ENCODE measurements around the gene FAM229A.

GRCh38 chr1:32380057-32380456 lies 17.8 kb upstream of the FAM229A start:
- TF ChIP-seq CTCF (IDR thresholded peaks at IDR 0.05) = no peak
- no peak for TF ChIP-seq POLR2A (IDR thresholded peaks at IDR 0.05)
